Activated T-helper 1 cell treated with Interleukin-2 at 50 U/mL for 16 hours (primary cell): ENCODE data around the gene SCEL.
"Not testable (repeated sequence)": the region's sequence is repeated elsewhere in the genome, so short reads cannot be mapped to it uniquely, and the experiment has no call there.

ENCODE experiments used
- DNase-seq: peaks from one replicate; pipeline ENCODE4 v3.0.0-alpha.2; 2020; ENCODE audit warnings: low read depth

The SCEL gene, protein sequence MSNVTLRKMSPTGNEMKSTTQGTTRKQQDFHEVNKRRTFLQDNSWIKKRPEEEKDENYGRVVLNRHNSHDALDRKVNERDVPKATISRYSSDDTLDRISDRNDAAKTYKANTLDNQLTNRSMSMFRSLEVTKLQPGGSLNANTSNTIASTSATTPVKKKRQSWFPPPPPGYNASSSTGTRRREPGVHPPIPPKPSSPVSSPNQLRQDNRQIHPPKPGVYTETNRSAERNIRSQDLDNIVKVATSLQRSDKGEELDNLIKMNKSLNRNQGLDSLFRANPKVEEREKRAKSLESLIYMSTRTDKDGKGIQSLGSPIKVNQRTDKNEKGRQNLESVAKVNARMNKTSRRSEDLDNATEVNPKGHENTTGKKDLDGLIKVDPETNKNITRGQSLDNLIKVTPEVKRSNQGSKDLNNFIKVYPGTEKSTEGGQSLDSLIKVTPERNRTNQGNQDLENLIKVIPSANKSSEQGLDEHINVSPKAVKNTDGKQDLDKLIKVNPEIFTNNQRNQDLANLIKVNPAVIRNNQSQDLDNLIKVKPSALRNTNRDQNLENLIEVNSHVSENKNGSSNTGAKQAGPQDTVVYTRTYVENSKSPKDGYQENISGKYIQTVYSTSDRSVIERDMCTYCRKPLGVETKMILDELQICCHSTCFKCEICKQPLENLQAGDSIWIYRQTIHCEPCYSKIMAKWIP

DNA sequence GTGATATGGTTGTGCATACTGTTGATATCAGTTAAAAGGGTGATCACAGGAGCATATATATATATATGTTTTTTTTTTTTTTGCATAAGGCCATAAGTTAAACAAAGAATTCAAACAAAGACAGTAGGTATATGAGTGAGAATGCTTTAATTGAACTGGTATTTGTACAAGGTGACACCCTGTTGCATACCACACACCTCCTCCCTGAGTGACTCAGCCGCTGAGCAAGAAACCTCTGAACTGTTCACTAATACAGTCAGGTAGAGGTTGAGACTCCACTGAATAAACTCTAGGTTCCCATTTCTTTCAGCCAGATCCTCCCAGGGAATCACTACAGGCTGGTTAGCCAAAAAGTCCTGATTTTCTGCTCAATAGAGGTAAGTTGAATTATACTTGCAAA, at the start of gene SCEL:
TSS of gene SCEL (plus strand) at position 259 of the 400 bp plus-strand sequence. CDS start 20,170 bp downstream, outside the sequence.
- no peak for DNase-seq

DNA sequence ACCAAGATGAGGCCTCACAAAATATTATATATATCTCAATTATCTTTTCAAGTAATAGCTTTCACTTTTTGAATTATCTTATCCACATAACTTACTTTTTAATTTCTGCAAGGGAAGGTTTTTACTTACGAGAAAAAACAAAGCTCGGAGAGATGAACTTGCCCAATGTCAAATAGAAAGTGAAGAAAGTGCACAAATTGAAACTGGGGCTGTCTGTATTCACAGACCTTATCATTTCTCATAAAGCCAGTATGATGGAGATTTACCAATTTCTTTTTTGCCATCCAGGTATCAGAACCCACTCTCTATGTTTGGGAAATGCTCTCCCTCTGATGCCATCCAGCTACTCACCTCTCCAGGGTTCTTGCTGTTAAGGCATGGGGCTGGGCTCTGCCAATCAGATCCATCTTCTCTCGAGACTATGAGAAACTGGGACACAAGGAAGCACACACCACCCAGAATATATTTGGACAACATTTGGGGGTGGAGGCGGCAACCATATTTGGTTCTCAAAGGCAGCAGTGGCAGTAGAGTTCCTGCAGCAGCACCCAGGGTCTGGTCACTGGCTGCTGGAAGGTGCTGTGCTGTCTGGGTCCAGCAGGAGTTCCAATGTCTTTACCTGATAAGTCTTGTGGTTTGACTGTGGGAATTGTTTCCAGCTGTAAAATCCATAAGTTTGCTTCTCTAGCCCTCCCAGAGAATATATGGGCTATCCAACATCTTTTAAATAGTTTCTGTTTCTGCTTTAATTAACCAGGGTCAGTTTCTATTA, 45.8 kb upstream of the SCEL start:
- no peak for DNase-seq

DNA sequence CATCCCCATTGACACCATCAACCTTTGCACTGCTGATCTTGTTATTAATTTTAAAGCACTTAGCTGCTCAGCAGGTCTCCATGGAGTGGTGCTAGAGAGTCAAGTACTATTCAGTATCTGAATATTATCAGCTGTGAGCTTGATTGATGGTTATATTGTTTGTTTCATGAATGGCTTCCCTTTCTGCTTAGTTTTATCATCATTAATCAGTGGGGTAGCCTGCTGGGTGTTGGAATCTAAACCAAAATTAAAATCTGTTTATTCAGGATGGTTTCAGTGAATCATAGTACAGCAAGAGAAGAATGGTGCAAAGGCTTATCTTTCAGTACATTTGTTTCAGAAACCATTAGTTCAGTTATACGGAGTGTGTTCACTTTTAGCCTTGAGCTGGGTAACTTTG, 42.5 kb upstream of the SCEL start:
- DNase-seq = no peak

DNA sequence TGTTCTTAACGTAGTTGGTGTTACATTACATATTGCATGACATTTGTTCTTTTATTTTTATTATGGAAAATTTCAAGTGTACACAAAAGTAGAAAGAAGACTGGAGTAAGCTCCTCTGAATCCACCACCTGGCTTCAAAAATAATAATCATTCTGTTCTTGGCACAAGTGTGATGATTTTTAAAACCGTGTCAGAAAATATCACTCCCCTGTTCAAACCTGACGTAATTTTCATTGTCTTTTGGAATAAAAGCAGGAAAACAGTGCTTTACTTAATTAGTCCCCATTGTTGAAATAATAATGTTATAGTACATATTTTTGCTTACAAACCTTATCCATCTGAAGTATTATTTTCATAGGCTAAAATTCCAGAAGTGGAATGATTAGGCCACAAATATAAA, 41.3 kb upstream of the SCEL start:
- DNase-seq = no peak

DNA sequence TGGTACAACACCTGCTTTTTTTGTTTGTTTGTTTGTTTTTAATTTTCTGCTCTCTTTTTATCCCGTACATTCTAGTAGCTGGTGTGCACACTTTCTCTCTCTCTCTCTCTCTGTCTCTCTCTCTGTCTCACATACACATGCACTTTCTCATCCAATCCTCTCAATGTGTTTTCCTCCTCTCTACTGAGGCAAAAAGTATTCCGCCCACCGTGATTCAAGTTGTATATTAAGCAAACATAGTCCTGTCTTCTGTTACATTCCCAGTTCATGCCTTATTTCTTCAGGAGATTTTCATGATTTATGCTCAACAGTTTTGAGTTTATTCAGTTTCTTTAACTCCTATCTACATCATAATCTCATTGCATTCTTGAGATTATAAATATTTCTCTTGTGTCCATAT, 38.2 kb upstream of the SCEL start:
- no peak for DNase-seq

DNA sequence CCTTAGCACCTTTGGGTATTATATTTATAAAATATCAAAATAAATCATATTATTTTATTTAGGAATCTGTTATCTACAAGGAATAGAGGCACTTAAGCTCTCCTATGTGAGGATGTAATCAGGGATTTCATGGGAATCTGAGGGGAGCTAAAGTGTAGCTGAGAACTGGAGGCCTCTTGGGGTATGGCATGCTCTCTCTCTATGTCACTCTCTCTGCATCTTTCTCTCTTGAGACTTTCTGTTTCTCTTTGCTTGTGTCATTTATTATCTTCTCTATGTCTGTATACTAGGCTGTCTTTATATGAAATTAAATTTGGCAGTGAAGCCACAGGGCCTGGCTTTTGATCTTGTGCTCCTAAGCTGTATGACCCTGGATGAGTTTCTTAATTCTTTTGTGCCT, 37.7 kb upstream of the SCEL start:
- no peak for DNase-seq

DNA sequence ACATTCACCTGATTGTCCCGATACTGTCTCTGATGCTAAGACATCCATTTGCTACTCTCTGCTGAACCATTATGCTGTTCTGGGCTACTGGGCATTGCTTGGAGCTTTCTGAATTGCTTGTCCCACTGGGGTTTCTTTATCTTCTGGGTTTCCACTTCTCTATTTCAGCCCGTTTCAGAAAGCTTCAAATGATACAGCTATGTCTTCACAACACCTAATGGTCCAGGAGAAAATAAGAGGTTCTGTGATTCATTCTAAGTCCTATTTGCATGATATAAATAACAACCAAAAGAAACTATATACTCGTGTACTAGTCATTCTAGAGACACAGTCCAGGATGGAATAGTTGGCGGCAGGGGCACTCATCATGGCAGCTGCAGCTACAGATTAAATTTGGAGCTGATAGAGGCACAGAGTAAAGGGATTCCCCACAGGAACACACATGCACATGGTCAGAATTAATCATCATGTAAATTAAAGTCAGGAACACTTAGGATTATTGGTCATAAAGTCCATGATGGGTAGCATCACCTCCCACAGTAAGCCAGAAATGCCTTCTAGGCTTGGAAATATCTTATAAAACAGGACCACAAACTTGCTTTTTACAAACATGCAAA, 33.3 kb upstream of the SCEL start:
- no peak for DNase-seq

DNA sequence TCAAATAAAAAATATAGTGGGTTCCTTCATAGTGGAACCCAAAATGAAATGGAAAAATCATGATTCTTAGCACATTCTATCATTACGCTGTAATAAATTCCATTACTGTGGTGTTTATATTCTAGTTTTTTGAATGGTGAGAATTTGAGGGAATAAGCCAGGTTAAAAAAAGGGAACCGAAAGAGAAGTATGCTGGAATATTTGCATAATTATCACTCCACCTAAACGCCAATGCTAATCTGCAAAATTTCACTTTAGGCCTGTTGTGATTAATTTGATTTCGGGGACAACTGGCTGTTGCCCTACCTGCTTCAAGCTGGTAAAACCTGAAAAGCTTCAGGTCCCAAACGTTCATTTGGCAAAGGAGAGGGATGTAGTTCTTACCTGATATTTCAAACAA, 32.1 kb upstream of the SCEL start:
- no peak for DNase-seq

DNA sequence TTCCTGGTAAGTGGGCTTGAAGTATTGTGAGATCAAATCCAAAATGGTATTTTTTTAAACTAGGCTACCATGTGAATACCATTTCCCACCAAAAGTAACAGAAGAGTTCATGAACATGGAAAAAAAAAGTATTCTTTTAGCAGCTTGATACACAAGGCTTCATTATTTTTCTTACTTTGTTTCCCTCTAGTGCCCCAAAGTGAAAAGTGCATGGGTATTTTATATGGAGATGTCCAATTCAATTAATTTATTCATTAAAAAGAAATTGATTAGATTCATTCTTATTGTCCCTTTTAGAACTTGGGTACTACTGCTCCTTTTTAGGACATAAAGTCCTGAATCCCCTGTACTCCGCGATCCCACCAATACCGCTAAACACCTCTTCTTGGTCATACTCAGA, 28.6 kb upstream of the SCEL start:
- DNase-seq = no peak

DNA sequence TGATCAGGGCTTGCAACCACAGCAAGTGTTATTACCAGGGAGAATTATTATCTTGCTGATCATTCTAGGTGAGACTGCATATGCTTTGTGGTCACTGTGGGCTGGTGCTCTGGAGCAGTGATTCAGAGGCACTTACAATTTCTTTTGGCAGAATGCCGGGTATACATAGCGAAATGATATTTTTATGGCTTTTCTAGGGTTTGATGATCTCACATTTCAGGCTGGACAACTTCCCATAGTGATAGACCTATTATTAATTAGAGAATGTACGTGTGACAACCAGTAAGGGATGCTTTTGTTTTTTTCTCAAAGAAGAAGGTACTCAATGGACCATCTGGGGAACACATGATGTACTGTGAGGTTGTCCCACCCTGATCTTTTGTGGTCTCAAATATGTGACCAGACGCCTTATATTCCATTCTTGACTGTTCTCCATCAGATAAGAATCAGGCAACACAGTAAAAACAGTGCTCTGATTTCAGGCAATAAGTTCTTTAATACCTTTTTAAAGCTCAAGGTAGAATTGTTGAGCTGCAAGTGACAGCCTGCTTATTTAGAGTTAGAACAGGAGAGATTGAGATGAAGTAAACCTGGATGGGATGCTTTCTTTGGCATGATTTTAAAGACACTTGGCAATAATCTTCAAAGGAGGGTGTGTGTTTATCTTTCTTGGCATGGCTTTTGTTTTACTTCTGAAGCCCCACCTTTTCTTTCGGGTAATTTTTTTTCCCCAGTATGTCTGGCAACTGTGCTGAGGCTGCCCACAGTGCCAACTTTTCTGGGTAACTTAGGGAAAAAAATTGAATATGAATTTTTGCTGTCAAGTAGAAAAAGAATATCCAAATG, 27.4 kb upstream of the SCEL start:
- DNase-seq = no peak

DNA sequence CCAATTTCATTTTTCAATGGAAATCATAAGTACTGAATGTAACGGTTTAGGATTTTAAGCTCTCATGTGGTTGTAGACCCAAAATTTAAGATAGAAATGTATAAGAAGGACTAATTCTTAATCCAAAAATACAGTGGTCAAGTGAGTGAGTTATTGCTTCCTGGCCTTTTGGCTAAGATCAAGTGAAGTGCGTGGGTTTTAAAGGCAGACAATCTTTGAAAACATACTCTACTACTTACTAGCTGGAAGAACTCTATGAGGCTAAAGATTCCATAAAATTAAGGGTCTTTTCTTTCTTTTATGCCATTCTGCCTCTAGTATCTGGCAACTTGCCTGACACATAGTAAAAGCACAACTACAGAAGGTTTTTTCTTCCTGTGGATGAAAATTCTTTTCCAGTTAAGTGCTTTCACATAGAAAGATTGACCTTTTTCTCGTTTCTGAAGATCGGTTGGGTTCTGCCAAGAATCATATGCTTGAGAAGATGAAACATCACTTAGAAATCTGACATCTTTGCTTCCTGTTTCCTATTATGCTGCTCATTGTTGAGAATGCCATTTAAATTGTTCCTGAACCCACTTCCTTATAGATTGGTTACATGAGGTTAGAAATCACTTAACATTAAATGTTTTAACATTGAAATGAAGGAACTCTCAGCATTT, 26.4 kb upstream of the SCEL start:
- DNase-seq = no peak

DNA sequence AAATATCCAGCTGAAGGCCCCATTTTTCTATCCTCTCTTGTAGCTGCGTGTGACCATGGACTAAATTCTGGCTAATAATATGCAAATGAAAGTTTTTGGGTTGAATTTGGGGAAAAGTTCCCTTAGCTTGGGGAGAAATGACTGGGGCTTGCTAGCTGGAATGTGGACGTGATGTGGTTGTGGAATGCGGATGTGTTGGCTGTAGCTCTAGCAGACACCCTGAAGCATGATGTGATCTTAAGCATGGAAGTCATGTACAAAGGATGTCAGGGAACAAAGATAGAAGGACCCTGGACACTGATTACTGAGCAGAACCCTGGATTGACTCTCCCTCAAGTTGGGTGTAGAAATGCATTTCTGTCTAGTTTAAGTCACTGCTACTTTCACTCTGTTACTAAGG, 25.4 kb upstream of the SCEL start:
- no peak for DNase-seq

DNA sequence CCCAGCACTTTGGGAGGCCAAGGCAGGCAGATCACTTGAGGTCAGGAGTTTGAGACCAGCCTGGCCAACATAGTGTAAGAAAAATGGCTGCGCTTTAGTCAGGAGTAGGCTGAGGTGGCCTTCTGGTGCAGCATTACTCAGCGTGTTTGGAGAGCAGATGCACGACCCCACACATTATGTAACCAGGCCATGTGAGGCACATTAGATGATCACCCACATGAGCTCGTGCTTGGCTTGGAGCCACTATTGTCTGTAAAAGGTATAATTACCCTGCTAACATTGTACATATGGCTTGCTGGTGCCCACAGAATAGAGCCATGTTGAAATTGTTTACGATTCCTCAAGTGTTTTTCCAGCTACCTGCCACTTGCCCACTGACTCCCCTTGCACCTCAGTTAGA, 24.0 kb upstream of the SCEL start:
- no peak for DNase-seq

DNA sequence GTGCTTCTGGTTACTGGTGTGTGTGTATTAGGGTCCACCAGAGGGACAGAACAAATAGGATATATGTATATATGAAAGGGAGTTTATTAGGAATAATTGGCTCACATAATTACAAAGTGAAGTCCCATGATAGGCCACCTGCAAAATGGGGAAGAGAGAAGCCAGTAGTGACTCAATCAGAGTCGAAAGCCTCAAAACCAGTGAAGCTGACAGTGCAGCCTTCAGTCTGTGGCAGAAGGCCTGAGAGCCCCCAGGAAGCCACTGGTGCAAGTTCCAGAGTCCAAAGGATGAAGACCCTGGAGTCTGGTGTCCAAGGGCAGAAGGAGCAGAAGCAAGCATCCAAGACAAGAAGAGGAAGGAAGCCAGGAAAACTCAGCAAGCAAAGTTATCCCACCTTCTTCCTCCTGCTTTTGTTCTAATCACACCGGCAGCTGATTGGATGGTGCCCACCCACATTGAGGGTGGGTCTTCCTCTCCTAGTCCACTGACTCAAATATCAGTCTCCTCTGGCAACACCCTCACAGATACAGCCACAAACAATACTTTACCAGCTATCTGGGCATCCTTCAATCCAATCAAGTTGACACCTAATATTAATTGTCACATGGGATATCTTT, 21.7 kb upstream of the SCEL start:
- DNase-seq = no peak

DNA sequence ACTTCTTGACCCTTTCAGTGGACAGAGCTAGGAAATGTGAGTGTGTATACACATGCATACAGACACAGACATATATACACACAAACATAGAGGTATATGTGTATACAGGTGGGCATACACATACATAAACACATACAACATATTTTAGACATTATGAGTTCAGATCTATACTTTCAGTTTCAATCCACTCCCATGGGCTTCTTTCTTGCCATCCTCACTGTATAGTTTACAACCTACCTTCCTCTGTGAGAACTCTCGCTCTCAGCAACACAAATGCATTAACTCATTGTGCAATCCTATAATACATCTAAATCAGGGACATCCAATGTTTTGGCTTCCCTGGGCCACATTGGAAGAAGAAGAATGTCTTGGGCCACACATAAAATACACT, 21.2 kb upstream of the SCEL start:
- no peak for DNase-seq

DNA sequence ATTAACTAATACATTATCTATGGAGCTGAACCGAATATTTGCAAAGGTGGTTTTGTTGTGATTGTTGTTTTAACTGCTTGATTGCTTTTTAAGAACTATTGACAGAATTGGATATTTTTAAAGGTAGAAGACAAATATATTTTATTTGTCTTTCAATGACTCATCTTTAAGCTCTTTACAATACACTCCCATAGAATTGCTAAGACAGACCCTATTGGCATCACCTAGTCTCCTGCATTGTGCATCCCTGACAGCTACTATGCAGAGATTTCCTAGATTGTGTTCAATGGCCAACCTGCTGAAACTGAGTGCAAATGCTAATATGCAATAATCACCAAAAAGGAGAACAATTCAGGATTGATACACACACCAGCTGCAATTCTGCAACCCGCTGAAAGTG, 19.7 kb upstream of the SCEL start:
- no peak for DNase-seq

DNA sequence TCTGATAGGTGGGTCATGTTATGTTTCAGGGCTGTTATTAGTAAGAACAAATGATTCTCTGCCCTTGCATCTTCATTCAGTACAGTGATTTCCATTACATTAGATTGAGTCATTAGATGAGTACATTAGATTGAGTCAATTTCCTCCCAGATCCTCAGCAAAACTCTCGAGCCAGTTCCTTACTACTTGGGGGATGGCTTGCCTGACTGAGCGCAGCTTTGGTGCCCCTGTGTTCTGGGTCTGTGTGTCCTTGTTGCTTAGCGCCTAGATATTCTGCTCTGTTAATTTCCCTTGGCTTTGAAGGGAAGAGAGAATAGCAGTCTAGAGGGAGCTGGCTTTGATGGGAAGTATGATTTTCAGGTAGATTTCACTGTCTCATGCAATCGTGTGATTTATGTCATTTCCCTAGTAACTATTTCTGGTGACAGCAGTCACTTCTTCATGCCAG, 19.1 kb upstream of the SCEL start:
- no peak for DNase-seq

DNA sequence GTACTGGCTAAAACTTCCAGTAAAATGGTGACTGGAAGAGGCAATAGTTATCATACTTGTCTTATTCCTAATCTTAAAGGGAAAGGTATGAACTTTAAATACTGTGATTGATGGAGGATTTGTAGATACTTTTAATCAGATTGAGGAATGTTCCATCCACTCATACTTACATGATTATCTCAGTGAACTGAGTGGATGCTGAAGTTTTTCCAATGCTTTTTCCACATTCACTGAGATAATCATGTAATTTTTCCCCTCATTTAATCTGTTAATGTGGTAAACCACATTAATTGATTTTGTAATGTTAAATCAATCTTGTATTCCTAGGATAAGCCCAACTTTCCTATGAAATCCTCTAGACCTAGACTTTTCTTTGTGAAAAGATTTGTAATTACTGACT, 17.2 kb upstream of the SCEL start:
- DNase-seq = no peak

DNA sequence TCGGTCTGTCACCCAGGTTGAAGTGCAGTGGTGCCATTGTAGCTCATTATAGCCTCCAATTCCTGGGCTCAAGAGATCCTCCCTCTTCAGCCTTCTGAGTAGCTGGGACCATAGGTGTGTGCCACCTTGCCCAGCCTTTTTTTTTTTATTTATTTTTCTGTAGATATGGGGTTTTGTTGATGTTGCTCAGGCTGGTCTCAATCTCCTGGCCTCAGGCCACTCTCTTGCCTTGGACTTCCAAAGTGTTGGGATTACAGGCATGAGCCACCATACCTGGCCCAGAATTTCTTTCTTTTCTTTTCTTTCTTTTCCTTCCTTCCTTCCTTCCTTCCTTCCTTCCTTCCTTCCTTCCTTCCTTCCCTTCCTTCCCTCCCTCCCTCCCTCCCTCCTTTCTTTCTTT, 16.1 kb upstream of the SCEL start:
- not testable (repeated sequence) for DNase-seq

DNA sequence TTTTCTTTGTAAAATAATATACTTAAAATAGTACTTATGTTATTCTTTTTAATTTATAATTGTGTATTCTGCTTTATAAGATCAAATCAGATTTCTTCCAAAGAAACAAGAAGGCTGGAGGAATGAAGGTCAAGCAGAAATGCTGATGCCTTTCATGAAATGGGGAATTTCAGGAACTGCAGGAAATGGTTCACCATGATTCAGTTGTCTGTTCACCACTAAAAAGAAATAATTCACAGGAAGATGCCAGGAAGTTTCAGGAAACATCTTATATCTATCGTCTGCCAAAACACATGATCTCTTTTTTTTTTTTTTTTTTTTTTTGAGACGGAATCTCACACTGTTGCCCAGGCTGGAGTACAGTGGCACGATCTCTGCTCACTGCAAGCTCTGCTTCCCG, 15.7 kb upstream of the SCEL start:
- DNase-seq = no peak

DNA sequence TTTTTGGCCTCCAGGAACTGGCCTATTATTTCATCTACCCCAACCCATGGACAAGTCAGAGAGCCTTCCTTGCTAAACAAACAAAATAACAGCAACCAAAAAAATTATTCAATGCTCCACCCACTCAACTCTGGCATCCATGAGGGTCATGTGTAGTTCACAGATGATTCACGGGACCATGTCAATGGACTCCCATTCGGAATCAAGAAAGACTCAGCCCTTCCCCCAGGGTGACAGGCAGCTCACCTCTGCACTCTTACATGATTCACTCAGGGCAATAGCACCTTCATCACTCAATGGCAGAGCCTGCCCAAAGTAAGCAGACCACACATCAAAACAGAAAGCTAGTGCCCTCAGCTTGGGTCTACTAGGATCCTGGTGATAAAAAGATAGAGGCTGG, 14.3 kb upstream of the SCEL start:
- DNase-seq = no peak
